ENCODE results near the gene UBAP2.
A peak's percentile ranks its signal among the peaks of the same experiment; 100 is the strongest.
"Not testable (repeated sequence)": the region's sequence is repeated elsewhere in the genome, so short reads cannot be mapped to it uniquely, and the experiment has no call there.

Gene UBAP2

GRCh38 chr9:34046784-34047379 is 1.8 kb downstream of the UBAP2 start:
- no peak for DNase-seq (ENCODE audit: low read depth)

DNA sequence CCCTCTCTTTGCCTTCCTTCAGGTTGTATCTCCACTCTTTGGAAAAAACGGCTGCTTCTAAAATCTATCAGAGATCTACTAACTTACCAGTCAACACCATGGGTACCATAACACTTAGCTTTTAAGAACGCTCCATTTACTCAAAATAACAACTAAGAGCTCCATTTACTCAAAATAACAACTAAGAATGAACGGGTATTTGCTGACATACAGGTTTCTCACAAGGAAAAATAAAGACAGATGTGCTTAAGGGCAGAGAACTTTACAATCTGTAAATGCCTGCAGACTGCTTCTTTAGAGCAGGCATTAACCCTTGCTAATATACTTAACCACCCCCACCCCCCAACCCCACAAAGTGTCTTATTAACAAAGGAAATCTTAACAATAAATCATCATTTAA is 2.8 kb downstream of the UBAP2 start:
- no peak for DNase-seq (ENCODE audit: low read depth)

DNA sequence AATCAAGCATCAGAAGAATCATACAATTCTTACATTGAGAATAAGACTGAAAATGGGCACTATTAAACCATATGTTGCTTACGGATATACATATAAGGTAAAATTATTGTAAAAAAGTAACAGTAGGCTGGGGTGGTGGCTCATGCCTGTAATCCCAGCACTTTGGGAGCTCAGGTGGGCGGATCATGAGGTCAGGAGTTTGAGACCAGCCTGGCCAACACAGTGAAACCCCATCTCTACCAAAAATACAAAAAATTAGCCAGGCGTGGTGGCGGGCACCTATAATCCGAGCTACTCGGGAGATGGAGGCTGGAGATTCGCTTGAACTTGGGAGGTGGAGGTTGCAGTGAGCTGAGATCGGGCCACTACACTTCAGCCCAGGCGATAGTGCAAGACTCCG is 6.6 kb downstream of the UBAP2 start:
- not testable (repeated sequence) for DNase-seq (ENCODE audit: low read depth)

DNA sequence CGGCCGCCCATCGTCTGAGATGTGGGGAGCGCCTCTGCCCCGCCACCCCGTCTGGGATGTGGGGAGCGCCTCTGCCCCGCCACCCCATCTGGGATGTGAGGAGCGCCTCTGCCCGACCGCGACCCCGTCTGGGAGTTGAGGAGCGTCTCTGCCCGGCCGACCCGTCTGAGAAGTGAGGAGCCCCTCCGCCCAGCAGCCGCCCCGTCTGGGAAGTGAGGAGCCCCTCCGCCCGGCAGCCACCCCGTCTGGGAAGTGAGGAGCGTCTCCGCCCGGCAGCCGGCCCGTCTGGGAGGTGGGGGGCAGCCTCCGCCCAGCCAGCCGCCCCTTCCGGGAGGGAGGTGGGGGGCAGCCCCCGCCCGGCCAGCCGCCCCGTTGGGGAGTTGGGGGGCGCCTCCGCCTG is 9.8 kb downstream of the UBAP2 start:
- DNase-seq (ENCODE audit: low read depth), result not testable (repeated sequence)

DNA sequence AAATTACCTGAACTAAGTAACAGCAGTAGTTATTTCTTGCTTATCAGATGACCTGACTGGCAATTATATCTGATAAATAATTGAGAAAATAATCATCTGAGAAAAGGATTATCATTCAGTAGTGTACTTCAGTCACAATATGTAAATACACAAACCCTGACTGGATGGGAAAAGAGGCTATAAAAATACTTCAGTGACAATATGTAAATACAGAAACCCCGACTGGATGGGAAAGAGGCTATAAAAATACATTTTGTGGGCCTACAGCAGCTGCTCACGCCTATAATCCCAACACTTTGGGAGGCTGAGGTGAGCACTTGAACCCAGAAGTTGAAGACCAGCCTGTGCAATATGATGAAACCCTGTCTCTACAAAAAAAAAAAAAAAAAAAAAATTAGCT is 11.1 kb downstream of the UBAP2 start:
- DNase-seq (ENCODE audit: low read depth), result no peak

GRCh38 chr9:34036625-34037024 is 12.1 kb downstream of the UBAP2 start:
- no peak for DNase-seq (ENCODE audit: low read depth)

DNA sequence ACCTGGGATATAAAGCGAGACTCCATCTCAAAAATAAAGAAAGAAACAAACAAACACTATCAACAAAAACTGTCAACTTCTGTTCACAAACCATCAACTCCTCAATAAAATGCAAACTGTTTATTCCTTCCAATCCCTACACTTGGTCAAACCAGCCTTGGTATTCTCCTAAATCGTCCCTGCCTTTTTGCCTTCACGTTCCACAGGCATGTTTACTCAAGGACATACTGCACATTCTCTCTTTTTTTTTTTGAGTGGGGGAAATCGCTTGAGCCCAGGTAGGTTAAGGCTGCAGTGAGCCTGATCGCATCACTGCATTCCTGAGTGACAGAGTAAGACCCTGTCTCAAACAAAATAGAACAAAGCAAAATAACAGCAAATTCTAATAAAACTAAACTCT is 13.0 kb downstream of the UBAP2 start:
- DNase-seq (ENCODE audit: low read depth), result no peak

GRCh38 chr9:34034698-34035065 is 14.0 kb downstream of the UBAP2 start:
- no peak for DNase-seq (ENCODE audit: low read depth)

DNA sequence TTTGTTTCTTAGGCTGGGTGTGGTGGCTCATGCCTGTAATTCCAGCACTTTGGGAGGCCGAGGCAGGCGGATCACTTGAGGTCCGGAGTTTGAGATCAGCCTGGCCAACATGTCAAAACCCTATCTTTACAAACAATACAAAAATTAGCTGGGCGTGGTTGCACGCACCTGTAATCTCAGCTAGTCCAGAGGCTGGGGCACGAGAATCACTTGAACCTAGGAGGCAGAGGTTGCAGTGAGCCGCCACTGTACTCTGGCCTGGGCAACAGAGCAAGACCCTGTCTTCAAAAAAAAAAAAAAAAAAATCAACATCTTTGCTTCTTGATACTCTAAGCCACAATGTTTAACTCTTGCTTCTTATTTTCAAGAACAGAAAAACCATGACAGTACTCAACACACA is 16.1 kb downstream of the UBAP2 start:
- DNase-seq (ENCODE audit: low read depth), result no peak

DNA sequence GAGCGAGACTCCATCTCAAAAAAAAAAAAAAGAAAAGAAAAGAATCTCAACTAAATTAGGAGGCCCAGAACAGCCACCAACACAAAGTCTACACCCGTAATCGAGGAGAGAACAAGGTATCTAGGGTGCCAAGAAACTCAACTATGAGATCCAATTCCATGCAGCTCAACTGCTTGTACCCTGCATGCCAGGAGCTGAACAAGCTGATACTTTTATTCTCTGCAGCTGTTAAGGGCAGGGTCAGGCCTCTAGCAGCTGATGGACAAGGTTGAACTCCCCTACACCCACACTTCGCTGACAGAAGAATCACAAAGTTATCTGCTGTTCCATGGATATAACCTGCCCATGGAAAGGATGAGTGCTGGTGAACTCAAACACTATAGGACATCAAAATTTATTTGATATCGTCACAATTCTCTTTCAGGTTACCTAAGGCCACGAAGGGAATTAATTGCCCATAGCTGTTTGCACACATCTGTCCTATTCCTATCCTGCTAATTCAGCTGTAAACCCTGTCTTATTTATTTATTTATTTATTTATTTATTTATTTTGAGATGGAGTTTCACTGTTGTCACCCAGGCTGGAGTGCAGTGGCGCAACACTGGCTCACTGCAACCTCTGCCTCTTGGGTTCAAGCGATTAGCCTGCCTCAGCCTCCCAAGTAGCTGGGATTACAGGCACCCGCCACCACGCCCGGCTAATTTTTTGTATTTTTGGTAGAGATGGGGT is 20.7 kb downstream of the UBAP2 start:
- DNase-seq (ENCODE audit: low read depth), result no peak

DNA sequence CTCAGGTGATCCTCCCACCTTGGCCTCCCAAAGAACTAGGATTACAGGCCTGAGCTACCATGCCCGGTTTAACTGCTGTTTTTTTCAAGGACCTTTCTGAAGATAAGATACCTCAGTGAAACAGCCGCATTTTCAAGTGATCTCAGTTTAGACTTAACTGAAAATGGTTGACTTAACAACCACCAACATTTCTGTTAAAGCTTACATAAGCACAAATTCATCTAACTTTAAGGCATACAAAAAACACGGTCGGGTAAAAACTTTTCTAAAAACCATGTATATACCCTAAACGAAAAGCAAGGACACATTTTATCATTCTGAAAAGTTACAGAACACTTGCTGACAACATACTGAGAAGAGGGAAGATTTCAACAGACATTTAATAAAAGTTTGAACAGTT is 22.9 kb downstream of the UBAP2 start:
- DNase-seq (ENCODE audit: low read depth), result no peak

- DNase-seq (ENCODE audit: low read depth), result no peak
Observed at GRCh38 chr9:34025062-34025461, 23.6 kb downstream of the UBAP2 start.

DNA sequence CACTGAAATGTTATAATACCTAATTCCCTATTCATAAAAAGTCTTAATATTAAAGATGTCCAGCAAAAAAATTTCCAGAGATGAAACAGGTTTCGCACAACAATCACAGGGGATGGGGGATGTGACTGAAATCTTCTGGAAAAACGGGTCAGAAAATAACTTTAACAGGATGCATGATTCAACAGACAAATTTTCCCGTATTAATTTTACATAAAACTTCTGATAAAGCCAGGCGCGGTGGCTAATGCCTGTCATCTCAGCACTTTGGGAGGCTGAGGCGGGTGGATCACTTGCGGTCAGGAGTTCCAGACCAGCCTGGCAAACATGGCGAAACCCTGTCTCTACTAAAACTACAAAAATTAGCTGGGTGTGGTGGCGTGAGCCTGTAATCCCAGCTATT is 24.2 kb downstream of the UBAP2 start:
- DNase-seq (ENCODE audit: low read depth), result not testable (repeated sequence)

DNA sequence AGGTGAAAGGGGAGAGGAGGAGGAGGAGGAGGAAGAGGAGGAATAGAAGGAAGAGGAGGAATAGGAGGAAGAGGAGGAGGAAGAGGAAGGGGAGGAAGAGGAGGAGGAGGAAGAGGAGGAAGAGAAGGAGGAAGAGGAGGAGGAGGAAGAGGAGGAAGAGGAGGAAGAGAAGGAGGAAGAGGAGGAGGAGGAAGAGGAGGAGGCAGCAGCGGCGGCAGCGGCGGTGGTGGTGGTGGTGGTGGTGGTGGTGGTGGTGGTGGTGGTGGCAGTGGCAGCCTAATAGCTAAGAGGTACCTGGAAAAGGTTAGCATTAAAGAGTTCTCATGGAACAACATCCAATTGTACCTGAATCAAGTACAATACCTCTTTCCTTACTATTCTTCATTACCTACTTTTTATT is 32.5 kb downstream of the UBAP2 start:
- no peak for DNase-seq (ENCODE audit: low read depth)

GRCh38 chr9:34010979-34011378 is 37.7 kb downstream of the UBAP2 start:
- DNase-seq (ENCODE audit: low read depth), result no peak

GRCh38 chr9:34001951-34002350 is 46.7 kb downstream of the UBAP2 start:
- DNase-seq (ENCODE audit: low read depth), result no peak

DNA sequence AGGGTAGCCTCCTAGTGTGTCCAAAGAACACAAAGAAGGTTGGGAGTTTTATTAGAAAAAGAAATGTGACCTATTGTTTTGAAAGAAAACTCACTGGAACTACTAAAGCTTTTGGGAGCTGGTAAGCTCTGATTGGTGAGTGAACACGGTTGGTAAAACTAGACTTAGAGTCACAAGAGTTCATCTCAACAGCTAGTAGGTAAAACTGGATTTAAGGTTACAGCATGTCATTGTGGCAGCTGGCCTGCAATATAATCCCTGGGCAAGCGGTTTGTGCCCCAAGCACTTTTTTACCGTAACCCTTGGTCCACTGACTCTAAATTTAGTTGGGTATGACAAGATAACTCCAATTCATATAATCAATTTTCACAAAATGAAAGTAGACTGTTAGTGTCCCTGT is 47.4 kb downstream of the UBAP2 start:
- DNase-seq (ENCODE audit: low read depth), result no peak

- DNase-seq (ENCODE audit: low read depth), result no peak
Observed at GRCh38 chr9:33995449-33995848, 53.2 kb downstream of the UBAP2 start.

GRCh38 chr9:33993104-33993503 is 55.6 kb downstream of the UBAP2 start:
- DNase-seq (ENCODE audit: low read depth), result no peak

- DNase-seq (ENCODE audit: low read depth), result no peak
Observed at GRCh38 chr9:33992632-33993031, 56.1 kb downstream of the UBAP2 start.

- DNase-seq (ENCODE audit: low read depth), result peak; percentile 6
Observed at GRCh38 chr9:33988219-33988890, 60.3 kb downstream of the UBAP2 start.

GRCh38 chr9:33976414-33976813 is 72.3 kb downstream of the UBAP2 start:
- DNase-seq (ENCODE audit: low read depth), result no peak

DNA sequence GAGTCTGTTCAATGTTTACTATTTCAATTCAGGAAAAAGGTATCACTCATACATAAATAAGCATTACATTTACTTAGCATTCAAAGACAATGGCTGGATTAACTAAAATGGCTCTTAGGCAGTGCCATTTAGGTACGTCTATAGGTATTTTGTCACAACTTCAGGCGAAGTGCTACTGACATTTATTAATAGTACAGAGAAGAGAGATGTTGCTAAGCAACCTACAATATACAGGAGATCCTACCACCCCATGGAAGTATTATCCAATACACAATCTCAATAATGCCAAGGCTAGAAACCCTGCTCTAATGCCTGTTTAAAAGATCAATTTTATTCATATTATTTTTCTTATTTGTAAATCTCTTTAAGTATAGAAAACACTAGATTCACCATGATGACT is 76.0 kb downstream of the UBAP2 start:
- no peak for DNase-seq (ENCODE audit: low read depth)
